GM13977 (cell line): Measurements from ENCODE around the gene MAN1C1.

Experiments
- DNase-seq: peaks from one replicate; pipeline ENCODE4 v3.0.0; 2012; ENCODE audit warnings: low spot score
- CTCF ChIP-seq: IDR thresholded peaks from 2 replicates; pipeline ENCODE4 v1.5.1; 2012; ENCODE audit warnings: mild to moderate bottlenecking, control low read depth; ENCODE audit not compliant: insufficient read depth; ENCODE audit errors: extremely low read depth, missing control alignments
- in situ Hi-C: fragments of 300-500 bp; cut with MboI; formaldehyde crosslinking; loops from one replicate; pipeline ENCODE4 v1.12.0; 2022; ENCODE audit warnings: low sequenced_read_pairs, low pct_unique_long_range_greater_than_20kb, mixed read lengths, inconsistent platforms; ENCODE audit not compliant: unreplicated experiment

MAN1C1 gene

GRCh38 chr1:25813734-25814471, 197.3 kb downstream of the MAN1C1 start:
- DNase-seq = no peak
- in situ Hi-C loops = no loop called here

GRCh38 chr1:25814549-25815087, 198.0 kb downstream of the MAN1C1 start:
- TF ChIP-seq CTCF = no peak
- no peak for DNase-seq
- in situ Hi-C loops = no loop called here

More at GRCh38 chr1:25813734-25814471, 197.3 kb downstream of the MAN1C1 start:
- peak; percentile 40 for TF ChIP-seq CTCF

GRCh38 chr1:25815208-25816111, 198.9 kb downstream of the MAN1C1 start:
- no peak for DNase-seq
- in situ Hi-C loops = no loop called here
- TF ChIP-seq CTCF = no peak

- no peak for TF ChIP-seq CTCF
- no peak for DNase-seq
- in situ Hi-C loops = no loop called here
Observed at GRCh38 chr1:25816112-25816718, 199.6 kb downstream of the MAN1C1 start.

- TF ChIP-seq CTCF = no peak
- DNase-seq = no peak
- in situ Hi-C loops = no loop called here
Observed at GRCh38 chr1:25817840-25818501, 201.4 kb downstream of the MAN1C1 start.

- no peak for TF ChIP-seq CTCF
- in situ Hi-C loops = no loop called here
- no peak for DNase-seq
Observed at GRCh38 chr1:25818569-25818968, 202.0 kb downstream of the MAN1C1 start.
